Activated CD8-positive, alpha-beta T cell treated with anti-CD3 and anti-CD28 coated beads for 36 hours (primary cell): ENCODE data around the gene MTF1. TPM values are rescaled to one million over a fixed set of nuclear protein-coding genes. Genes with fewer than 3 reads are reported as not detected.

Experiments
- ATAC-seq: fragments of 200-7000 bp; cut with Tn5 transposase; one replicate; pipeline ENCODE4 v1.10.0; 2021; ENCODE audit warnings: mild to moderate bottlenecking, moderate library complexity
- CTCF ChIA-PET: fragments of 350-600 bp; sonication (Branson Sonifier 250); formaldehyde crosslinking; loops from one replicate; lab custom pipeline; 2021; ENCODE audit warnings: antibody characterized with exemption; lab: Charles Lee
- POLR2A ChIA-PET: fragments of 350-600 bp; sonication (Branson Sonifier 250); formaldehyde crosslinking; loops from one replicate; lab custom pipeline; 2021; ENCODE audit warnings: antibody characterized with exemption; lab: Charles Lee
- DNase-seq: peaks from one replicate; pipeline ENCODE4 v3.0.0-alpha.2; 2020
- H3K27ac Mint-ChIP-seq: one replicate; pipeline ENCODE4 v1.8.0; 2021; ENCODE audit warnings: mild to moderate bottlenecking, mixed read lengths
- H3K27me3 Mint-ChIP-seq: one replicate; pipeline ENCODE4 v1.8.0; 2021; ENCODE audit warnings: mixed read lengths
- H3K36me3 Mint-ChIP-seq: one replicate; pipeline ENCODE4 v1.8.0; 2021; ENCODE audit warnings: low read depth, mixed read lengths
- H3K4me1 Mint-ChIP-seq: one replicate; pipeline ENCODE4 v1.8.0; 2021; ENCODE audit warnings: low read depth, mixed read lengths
- H3K4me3 Mint-ChIP-seq: one replicate; pipeline ENCODE4 v1.8.0; 2021; ENCODE audit warnings: mild to moderate bottlenecking, moderate library complexity, mixed read lengths
- H3K9me3 Mint-ChIP-seq: one replicate; pipeline ENCODE4 v1.8.0; 2021; ENCODE audit warnings: mixed read lengths
- CTCF ChIP-seq: fragments of 200-600 bp; IDR thresholded peaks from one replicate; pipeline ENCODE4 v1.8.0; 2022; ENCODE audit warnings: antibody characterized with exemption, mild to moderate bottlenecking
- intact Hi-C: fragments of 100-400 bp; cut with micrococcal nuclease; formaldehyde crosslinking; loops from one replicate; pipeline ENCODE4 v1.10.0; 2022
- total RNA-seq, 2 experiments: library from RNA; stranded (reverse); gene quantifications; one replicate each; pipeline ENCODE4 v1.2.3, GENCODE V29; 2021

MTF1 gene
- total RNA-seq, 2 experiments from 2014 or later, result 17.7 to 21.3 TPM

GRCh38 chr1:37831809-37832208 lies 27.6 kb downstream of the MTF1 start:
- Mint-ChIP-seq H3K27me3 (no peaks in the 10 kb centered on the region), H3K27ac (no peak overlapping the region), H3K4me1 (peaks cover under 1% of the 10 kb centered on the region), H3K9me3 (no peaks in the 10 kb centered on the region), H3K4me3 (no peak overlapping the region), H3K36me3 (peaks cover 29% of the 10 kb centered on the region)
- DNase-seq (no peak), ATAC-seq (no peak)
- CTCF ChIA-PET, result no interaction called here
- no peak for TF ChIP-seq CTCF
- POLR2A ChIA-PET, result interaction anchor here (0.6 kb wide), 1 partner anchor 11 kb away, joined by 3 read pairs; no protein-coding TSS in a partner anchor
- intact Hi-C loops, result no loop called here

GRCh38 chr1:37831109-37831508 lies 28.3 kb downstream of the MTF1 start:
- Mint-ChIP-seq H3K27me3 (no peaks in the 10 kb centered on the region), H3K4me3 (no peak overlapping the region), H3K4me1 (peaks cover 3% of the 10 kb centered on the region), H3K27ac (no peak overlapping the region), H3K36me3 (peaks cover 29% of the 10 kb centered on the region), H3K9me3 (no peaks in the 10 kb centered on the region)
- CTCF ChIA-PET, result no interaction called here
- no peak for DNase-seq
- TF ChIP-seq CTCF, result no peak
- POLR2A ChIA-PET, result interaction anchor here (0.6 to 0.7 kb wide), 2 partner anchors 10 to 11 kb away, joined by 3 read pairs; no protein-coding TSS in a partner anchor
- ATAC-seq, result no peak
- intact Hi-C loops, result no loop called here

- H3K4me3 Mint-ChIP-seq, result no peak overlapping the region
- peaks cover 18% of the 10 kb centered on the region for H3K4me1 Mint-ChIP-seq
- DNase-seq, result no peak
- ChIA-PET POLR2A (no interaction called here), CTCF (interaction anchor here (0.9 kb wide), 1 partner anchor 32 kb away, joined by 4 read pairs; no protein-coding TSS in a partner anchor)
- no peak for TF ChIP-seq CTCF
- intact Hi-C loops, result no loop called here
- H3K9me3 Mint-ChIP-seq, result no peaks in the 10 kb centered on the region
- peaks cover 29% of the 10 kb centered on the region for H3K36me3 Mint-ChIP-seq
- ATAC-seq, result no peak
- no peak overlapping the region for H3K27ac Mint-ChIP-seq
- H3K27me3 Mint-ChIP-seq, result no peaks in the 10 kb centered on the region
These were observed 30.9 kb downstream of the MTF1 start for GRCh38 chr1:37828410-37829074.

GRCh38 chr1:37825506-37825905 lies 33.9 kb downstream of the MTF1 start:
- peaks cover 19% of the 10 kb centered on the region for H3K4me1 Mint-ChIP-seq
- POLR2A ChIA-PET, result interaction anchor here (0.8 kb wide), 1 partner anchor 9 kb away, joined by 3 read pairs; no protein-coding TSS in a partner anchor
- CTCF ChIA-PET, result interaction anchor here (1.5 kb wide), 1 partner anchor 34 kb away, joined by 7 read pairs; the partner anchor contains the start of gene MTF1

More at GRCh38 chr1:37825506-37825905, 33.9 kb downstream of the MTF1 start:
- no peaks in the 10 kb centered on the region for H3K27me3 Mint-ChIP-seq
- peaks cover 33% of the 10 kb centered on the region for H3K36me3 Mint-ChIP-seq
- ATAC-seq (no peak), DNase-seq (no peak)
- TF ChIP-seq CTCF, result no peak
- H3K27ac Mint-ChIP-seq, result peak overlapping the region; percentile 87
- no peaks in the 10 kb centered on the region for H3K9me3 Mint-ChIP-seq
- no peak overlapping the region for H3K4me3 Mint-ChIP-seq
- intact Hi-C loops, result no loop called here
